Measurements from ENCODE around the gene GRID2.
A peak's percentile ranks its signal among the peaks of the same experiment; 100 is the strongest.

Gene GRID2

DNA sequence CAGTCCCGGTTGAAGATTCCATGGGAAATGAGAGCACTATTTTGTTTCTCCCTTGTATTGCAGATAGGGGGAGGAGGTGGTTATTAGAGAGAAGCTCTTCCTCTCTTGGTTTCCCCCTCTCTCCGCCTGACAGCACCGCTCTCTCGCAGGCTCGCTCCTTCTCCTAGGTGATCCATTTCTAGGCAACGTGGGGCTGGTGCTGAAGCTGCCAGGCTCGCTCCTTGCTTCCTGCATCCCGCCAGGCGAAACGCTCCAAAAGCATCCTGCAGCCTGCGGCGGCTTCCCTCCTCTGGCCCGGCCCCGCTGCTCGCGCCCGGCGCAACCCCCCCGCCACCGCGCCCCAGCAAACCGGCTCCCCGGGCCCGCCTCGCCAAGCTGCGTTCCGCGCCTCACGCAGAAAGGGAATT, at the start of gene GRID2:
GRID2 (plus strand) TSS at position 346 of the 407 bp plus-strand sequence.
- TF ChIP-seq, protein P1, sequence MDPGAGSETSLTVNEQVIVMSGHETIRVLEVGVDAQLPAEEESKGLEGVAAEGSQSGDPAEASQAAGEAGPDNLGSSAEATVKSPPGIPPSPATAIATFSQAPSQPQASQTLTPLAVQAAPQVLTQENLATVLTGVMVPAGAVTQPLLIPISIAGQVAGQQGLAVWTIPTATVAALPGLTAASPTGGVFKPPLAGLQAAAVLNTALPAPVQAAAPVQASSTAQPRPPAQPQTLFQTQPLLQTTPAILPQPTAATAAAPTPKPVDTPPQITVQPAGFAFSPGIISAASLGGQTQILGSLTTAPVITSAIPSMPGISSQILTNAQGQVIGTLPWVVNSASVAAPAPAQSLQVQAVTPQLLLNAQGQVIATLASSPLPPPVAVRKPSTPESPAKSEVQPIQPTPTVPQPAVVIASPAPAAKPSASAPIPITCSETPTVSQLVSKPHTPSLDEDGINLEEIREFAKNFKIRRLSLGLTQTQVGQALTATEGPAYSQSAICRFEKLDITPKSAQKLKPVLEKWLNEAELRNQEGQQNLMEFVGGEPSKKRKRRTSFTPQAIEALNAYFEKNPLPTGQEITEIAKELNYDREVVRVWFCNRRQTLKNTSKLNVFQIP (CRISPR knock-in tag; IDR thresholded peaks at IDR 0.05; ENCODE audit: borderline replicate concordance, low read depth): no peak
- TF ChIP-seq ISL1 (CRISPR knock-in tag; IDR thresholded peaks at IDR 0.05) (no peak), GLIS3 (CRISPR knock-in tag; IDR thresholded peaks at IDR 0.05) (no peak), ZNF70 (CRISPR knock-in tag; IDR thresholded peaks at IDR 0.05) (no peak), SNAI2 (CRISPR knock-in tag; IDR thresholded peaks at IDR 0.05) (no peak)
- TF ChIP-seq, protein P2, sequence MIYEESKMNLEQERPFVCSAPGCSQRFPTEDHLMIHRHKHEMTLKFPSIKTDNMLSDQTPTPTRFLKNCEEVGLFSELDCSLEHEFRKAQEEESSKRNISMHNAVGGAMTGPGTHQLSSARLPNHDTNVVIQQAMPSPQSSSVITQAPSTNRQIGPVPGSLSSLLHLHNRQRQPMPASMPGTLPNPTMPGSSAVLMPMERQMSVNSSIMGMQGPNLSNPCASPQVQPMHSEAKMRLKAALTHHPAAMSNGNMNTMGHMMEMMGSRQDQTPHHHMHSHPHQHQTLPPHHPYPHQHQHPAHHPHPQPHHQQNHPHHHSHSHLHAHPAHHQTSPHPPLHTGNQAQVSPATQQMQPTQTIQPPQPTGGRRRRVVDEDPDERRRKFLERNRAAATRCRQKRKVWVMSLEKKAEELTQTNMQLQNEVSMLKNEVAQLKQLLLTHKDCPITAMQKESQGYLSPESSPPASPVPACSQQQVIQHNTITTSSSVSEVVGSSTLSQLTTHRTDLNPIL (CRISPR knock-in tag; IDR thresholded peaks at IDR 0.05; ENCODE audit: low read depth): no peak
- TF ChIP-seq, protein P3, sequence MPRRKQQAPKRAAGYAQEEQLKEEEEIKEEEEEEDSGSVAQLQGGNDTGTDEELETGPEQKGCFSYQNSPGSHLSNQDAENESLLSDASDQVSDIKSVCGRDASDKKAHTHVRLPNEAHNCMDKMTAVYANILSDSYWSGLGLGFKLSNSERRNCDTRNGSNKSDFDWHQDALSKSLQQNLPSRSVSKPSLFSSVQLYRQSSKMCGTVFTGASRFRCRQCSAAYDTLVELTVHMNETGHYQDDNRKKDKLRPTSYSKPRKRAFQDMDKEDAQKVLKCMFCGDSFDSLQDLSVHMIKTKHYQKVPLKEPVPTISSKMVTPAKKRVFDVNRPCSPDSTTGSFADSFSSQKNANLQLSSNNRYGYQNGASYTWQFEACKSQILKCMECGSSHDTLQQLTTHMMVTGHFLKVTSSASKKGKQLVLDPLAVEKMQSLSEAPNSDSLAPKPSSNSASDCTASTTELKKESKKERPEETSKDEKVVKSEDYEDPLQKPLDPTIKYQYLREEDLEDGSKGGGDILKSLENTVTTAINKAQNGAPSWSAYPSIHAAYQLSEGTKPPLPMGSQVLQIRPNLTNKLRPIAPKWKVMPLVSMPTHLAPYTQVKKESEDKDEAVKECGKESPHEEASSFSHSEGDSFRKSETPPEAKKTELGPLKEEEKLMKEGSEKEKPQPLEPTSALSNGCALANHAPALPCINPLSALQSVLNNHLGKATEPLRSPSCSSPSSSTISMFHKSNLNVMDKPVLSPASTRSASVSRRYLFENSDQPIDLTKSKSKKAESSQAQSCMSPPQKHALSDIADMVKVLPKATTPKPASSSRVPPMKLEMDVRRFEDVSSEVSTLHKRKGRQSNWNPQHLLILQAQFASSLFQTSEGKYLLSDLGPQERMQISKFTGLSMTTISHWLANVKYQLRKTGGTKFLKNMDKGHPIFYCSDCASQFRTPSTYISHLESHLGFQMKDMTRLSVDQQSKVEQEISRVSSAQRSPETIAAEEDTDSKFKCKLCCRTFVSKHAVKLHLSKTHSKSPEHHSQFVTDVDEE (CRISPR knock-in tag; IDR thresholded peaks at IDR 0.05): no peak
- TF ChIP-seq, protein P4, sequence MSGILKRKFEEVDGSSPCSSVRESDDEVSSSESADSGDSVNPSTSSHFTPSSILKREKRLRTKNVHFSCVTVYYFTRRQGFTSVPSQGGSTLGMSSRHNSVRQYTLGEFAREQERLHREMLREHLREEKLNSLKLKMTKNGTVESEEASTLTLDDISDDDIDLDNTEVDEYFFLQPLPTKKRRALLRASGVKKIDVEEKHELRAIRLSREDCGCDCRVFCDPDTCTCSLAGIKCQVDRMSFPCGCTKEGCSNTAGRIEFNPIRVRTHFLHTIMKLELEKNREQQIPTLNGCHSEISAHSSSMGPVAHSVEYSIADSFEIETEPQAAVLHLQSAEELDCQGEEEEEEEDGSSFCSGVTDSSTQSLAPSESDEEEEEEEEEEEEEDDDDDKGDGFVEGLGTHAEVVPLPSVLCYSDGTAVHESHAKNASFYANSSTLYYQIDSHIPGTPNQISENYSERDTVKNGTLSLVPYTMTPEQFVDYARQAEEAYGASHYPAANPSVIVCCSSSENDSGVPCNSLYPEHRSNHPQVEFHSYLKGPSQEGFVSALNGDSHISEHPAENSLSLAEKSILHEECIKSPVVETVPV (CRISPR knock-in tag; IDR thresholded peaks at IDR 0.05): no peak
- ATAC-seq: peak; percentile 47

DNA sequence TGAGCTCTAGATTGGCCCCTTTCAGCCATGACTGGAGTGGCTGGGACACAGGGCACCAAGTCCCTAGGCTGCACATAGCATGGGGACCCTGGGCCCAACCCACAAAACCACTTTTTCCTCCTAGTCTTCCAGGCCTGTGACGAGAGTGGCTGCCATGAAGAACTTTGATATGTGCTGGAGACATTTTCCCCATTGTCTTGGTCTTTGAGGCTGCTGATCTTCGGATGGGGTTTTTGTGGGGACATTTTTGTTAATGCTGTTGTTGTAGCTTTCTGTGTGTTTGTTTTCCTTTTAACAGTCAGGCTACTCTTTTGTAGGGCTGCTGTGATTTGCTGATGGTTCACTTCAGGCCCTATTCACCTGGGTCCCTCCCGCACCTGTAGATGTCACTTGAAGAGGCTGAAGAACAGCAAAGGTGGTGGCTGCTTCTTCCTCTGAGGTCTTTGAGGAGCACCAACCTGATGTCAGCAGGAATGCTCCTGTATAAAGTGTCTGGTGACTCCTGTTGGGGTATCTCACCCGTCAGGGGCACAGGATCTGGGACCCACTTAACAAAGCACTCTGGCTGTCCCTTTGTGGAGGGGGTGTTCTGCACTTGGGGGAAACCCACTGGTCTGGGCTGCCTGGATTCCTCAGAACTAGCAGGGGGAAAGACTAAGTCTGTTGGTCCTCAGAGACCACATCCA, 49.6 kb upstream of the GRID2 start:
- TF ChIP-seq ZNF8 (CRISPR knock-in tag; IDR thresholded peaks at IDR 0.05) (no peak), ZNF565 (CRISPR knock-in tag; conservative IDR thresholded peaks at IDR 0.05; ENCODE audit: low read depth) (no peak), ZFP3 (CRISPR knock-in tag; IDR thresholded peaks at IDR 0.05) (no peak), TOX (CRISPR knock-in tag; IDR thresholded peaks at IDR 0.05; ENCODE audit: borderline replicate concordance) (no peak), SNAI2 (CRISPR knock-in tag; IDR thresholded peaks at IDR 0.05) (no peak), ESRRG (CRISPR knock-in tag; IDR thresholded peaks at IDR 0.05) (no peak), RARB (CRISPR knock-in tag; IDR thresholded peaks at IDR 0.05) (no peak), GLIS3 (CRISPR knock-in tag; IDR thresholded peaks at IDR 0.05) (no peak), CSDC2 (CRISPR knock-in tag; IDR thresholded peaks at IDR 0.05) (no peak), ZC3H10 (CRISPR knock-in tag; IDR thresholded peaks at IDR 0.05) (no peak)
- TF ChIP-seq, protein P2 (CRISPR knock-in tag; IDR thresholded peaks at IDR 0.05; ENCODE audit: low read depth): no peak
- TF ChIP-seq, protein P3 (CRISPR knock-in tag; IDR thresholded peaks at IDR 0.05): no peak
- TF ChIP-seq, protein P5, sequence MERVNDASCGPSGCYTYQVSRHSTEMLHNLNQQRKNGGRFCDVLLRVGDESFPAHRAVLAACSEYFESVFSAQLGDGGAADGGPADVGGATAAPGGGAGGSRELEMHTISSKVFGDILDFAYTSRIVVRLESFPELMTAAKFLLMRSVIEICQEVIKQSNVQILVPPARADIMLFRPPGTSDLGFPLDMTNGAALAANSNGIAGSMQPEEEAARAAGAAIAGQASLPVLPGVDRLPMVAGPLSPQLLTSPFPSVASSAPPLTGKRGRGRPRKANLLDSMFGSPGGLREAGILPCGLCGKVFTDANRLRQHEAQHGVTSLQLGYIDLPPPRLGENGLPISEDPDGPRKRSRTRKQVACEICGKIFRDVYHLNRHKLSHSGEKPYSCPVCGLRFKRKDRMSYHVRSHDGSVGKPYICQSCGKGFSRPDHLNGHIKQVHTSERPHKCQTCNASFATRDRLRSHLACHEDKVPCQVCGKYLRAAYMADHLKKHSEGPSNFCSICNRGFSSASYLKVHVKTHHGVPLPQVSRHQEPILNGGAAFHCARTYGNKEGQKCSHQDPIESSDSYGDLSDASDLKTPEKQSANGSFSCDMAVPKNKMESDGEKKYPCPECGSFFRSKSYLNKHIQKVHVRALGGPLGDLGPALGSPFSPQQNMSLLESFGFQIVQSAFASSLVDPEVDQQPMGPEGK (CRISPR knock-in tag; IDR thresholded peaks at IDR 0.05; ENCODE audit: borderline replicate concordance): no peak
- TF ChIP-seq, protein P1 (CRISPR knock-in tag; IDR thresholded peaks at IDR 0.05; ENCODE audit: borderline replicate concordance, low read depth): no peak
- ATAC-seq: no peak

Measured in SK-N-SH treated with all-trans-retinoic acid at 6 μM for 48 hours (cell line).